Measurements from ENCODE around the gene CYFIP1.

DNA sequence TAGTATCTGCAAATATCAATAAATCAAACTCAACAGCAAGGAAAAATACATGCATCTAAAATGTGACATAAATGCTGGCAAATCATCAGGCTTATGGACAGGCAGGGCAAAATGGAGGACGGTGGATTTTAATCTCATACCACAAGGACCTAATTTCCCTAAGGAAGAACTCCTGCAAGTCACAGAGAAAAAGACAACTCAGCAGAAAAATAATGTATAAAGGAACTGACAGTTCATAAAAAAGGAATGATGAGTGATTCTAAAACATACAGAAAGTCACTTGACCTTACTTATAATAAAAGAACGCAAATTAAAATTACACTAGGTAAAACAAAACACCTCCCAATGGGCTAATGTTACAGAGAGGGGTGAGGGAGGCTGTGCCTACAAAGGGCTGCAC lies 42.0 kb upstream of the CYFIP1 start:
- TF ChIP-seq, protein P1, sequence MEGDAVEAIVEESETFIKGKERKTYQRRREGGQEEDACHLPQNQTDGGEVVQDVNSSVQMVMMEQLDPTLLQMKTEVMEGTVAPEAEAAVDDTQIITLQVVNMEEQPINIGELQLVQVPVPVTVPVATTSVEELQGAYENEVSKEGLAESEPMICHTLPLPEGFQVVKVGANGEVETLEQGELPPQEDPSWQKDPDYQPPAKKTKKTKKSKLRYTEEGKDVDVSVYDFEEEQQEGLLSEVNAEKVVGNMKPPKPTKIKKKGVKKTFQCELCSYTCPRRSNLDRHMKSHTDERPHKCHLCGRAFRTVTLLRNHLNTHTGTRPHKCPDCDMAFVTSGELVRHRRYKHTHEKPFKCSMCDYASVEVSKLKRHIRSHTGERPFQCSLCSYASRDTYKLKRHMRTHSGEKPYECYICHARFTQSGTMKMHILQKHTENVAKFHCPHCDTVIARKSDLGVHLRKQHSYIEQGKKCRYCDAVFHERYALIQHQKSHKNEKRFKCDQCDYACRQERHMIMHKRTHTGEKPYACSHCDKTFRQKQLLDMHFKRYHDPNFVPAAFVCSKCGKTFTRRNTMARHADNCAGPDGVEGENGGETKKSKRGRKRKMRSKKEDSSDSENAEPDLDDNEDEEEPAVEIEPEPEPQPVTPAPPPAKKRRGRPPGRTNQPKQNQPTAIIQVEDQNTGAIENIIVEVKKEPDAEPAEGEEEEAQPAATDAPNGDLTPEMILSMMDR (IDR thresholded peaks at IDR 0.05): no peak
- TF ChIP-seq EP300 (IDR thresholded peaks at IDR 0.05): no peak
